HT-29 (cell line): ENCODE measurements around the gene DRICH1. TPM values are rescaled to one million over a fixed set of nuclear protein-coding genes. Genes with fewer than 3 reads are reported as not detected.
A peak's percentile ranks its signal among the peaks of the same experiment; 100 is the strongest.
"Not testable (repeated sequence)": the region's sequence is repeated elsewhere in the genome, so short reads cannot be mapped to it uniquely, and the experiment has no call there.

ENCODE experiments used
- DNase-seq: peaks from one replicate; pipeline ENCODE4 v3.0.0-alpha.2; 2015; ENCODE audit warnings: low spot score
- total RNA-seq: library from RNA; depleted of rRNA; stranded (reverse); fragments of >200 nt; shearing (Covaris generic); gene quantifications from 2 replicates; pipeline ENCODE4 v1.2.3, GENCODE V29; 2014

DRICH1 gene
- total RNA-seq, 1 experiment from 2014 or later, result not detected

DNA sequence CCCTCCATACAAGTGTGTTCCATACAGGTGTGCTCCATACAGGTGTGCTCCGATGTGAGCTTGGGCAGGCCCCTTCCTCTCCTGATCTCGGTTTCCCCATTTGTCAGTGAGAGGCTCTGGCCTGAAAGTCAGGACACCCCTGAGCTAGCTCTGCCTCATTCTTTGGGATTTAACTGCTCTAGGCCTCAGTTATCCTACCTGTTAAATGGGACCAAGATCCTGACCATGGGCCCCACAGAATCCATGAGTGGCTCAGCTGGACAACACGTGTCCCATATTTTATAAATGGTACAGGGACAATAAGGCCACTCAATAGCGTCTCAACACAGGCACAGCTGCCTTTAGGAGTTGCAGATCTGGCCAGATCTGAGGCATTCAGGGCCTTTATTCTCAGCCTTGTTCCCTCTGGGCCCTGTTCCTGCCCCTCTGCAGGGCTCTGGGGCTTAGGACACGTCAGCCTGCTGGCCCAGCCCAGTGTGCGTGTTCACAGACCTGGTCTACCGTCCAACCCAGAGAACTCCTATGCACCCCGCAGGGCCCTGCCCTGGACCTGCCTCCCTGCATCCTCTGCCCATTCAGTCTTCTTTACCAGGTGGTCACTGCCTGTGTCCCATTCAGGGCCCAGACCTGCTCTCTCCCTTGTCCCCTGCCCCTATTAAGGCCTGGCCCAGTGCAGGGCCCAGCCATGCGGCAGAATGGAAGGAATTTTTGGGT is 33.2 kb downstream of the DRICH1 start:
- DNase-seq, result no peak

DNA sequence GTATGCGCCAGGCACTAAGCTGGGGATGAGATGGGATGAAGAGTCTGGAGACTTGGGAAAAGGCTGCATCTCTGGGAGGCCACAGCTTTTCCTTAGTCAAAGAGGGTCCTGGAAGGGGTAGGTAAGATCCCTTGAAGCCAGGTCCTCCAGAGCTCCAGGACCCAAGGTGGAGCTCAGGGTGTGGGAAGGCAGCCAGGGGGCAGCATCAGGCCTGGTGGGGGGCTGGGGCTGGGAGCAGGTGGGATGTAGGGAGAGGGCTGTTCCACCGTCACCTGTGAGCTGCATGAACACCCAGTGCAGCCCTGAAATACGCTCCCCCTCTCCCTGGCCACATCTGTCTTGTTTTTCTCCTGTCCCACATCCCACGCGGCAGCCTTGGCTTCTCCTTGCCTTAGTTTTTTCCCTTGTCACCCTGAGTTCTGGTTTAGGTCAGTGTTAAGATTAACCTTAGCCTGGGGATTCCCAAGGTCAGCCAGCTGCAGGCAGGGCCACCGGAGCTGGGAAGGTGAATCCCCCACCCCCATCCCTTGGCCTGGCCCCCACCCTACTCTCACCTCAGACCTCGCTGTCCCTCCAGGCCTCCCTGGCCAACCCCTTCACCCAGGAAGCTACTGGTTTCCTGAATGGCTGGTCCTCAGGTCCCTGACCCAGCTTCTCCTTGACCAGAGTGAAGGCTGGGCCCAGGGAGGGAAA is 34.4 kb downstream of the DRICH1 start:
- not testable (repeated sequence) for DNase-seq

DNA sequence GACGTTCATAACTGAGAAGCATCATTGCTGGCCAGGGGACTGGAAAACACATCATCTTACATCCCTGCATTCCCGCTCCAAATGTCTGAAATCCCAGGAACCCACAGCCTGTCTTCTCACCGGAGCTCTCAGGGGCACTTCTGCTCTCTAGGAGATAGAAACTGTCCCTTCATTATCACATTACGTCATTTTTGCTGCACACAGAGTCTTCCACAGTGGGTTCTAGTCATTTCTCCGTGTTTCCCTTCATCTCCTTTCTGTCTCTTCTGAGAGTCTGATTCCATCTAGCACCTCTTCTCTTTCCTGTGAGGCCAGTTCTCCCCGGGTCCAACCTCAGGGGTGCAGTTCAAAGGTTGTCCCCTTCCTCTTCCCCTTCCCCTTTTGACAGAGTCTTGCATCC is 36.2 kb downstream of the DRICH1 start:
- not testable (repeated sequence) for DNase-seq

DNA sequence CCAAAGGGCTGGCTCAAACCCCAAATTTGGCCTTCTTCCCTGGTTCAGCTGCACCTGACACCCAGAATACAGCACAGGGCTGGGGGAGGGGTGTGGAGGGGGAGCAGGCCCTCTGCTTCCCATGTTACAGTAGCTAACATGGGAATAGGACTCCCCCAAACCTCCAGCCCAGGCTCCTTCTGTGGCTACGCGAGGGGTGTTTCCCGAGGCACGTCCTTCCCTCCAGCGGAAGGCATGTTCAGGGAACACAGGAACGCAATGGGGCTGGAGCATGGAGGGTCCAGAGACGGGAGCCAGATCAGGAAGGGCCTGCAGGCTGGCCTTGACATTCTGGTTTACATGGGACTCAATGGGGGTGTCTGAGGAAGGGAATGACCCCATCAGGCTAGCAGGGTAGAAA is 40.3 kb downstream of the DRICH1 start:
- no peak for DNase-seq

DNA sequence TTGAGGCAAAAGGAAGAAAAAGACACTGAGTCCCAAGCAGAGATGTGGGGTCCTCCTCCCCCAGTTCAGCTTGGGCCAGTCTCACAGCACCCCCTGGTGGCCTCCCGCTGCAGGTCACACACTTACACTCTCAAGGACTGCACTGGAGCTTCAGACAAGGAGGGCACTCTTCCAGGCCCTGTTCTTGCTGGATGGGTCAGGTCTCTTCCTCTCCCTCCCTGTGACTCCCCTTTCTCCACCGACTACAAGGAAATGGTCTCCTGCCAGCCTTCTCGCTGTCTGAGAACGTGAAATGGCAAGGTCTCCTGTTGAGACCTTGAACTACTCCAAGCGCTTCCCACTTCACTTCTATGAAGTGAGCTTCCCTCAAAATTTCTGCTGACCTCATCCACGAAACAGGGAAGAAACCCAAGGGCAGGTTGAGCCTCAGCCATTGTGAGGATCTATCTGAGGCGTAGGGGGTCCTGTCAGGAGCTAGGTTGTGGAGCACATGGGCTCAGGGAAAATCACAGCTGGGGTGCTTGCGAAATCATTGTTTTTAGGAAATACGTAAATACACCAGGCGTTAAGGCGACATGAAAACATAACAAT is 40.8 kb downstream of the DRICH1 start:
- DNase-seq, result peak; percentile 49

DNA sequence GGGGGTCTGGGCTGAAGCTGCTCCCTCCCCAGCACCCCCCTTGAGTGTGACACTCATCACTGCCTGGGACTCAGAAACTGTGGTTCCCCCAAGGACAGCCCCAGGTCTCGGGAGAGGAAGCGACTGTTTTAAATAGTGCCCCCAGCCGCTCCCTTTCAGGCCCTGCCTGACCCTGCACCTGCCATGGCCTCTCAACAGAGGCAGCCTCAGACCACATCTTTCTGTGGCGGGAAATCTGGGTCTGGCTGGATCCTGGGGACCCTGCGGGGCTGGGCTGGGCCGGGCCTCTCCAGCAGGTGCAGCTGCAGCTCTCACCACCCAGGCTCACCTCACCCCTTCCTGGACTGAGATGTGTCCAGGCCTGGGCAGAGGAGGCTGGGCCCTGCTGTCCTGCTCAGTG is 48.3 kb downstream of the DRICH1 start:
- no peak for DNase-seq

DNA sequence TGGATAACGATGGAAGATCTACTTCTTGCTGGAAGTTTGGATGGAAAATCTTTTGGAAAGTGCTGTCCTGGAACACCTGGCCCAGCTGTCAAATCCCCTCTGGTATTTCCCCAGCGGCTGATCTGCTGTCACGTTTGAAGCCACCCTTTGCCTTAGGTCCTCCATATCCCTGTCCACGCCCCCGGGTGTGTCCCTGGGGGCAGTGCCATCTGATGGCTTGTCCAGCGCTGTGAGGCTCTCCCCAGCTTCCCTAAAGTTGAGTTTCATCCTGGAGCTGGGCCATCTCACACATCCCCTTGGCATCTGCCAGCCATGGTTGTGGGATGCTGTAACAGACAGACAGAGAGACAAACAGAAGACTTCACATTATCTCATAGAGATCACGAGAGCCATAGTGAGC is 49.0 kb downstream of the DRICH1 start:
- no peak for DNase-seq

DNA sequence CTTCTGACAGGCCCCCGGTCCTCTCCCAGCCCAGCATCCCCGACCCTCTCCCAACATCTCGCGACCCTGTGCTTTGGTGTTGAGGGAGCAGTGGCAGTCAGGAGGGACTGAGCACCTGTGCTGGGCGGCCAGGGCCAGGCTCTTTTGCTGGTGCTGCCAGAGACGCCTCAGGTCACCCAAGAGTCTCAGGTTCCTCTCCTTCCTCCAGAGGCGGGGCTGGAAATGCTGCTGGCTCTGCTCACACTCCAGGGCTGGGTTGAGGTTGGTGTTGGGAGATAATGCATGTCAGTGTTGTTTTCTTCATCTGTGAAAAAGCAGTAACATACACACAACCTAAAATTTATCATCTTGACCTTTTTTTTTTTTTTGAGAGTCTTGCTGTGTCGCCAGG is 50.9 kb downstream of the DRICH1 start:
- no peak for DNase-seq

DNA sequence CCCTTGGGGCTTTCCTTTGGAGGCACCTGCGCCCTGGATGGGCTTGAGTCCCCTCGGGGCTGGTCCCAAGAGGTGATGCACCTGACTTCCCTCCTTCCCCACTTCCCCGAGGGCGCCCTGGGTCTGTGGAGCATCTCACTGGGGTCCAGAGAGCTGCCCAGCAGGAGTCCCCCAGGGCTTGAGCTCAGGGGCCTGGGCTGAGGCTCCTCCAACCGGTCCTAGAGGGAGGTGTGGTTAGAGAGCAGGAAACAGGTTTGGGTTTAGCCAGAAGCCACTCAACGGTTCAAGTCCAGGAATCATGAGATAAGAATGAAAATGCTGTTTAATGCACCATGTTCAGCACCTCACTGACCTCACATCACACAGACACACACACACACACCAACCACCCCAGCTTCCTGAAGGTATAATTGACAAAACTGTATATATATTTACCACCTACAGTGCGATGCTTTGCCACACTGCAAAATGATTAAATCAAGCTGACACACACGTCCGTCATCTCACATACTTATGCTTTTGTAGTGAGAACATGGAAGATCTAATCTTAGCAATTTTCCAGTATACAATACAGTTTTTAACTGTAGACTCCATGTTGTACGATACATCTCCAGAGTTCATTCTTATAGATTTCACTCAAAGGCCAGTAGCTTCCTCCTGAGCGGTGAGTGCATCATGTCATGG is 51.4 kb downstream of the DRICH1 start:
- no peak for DNase-seq

DNA sequence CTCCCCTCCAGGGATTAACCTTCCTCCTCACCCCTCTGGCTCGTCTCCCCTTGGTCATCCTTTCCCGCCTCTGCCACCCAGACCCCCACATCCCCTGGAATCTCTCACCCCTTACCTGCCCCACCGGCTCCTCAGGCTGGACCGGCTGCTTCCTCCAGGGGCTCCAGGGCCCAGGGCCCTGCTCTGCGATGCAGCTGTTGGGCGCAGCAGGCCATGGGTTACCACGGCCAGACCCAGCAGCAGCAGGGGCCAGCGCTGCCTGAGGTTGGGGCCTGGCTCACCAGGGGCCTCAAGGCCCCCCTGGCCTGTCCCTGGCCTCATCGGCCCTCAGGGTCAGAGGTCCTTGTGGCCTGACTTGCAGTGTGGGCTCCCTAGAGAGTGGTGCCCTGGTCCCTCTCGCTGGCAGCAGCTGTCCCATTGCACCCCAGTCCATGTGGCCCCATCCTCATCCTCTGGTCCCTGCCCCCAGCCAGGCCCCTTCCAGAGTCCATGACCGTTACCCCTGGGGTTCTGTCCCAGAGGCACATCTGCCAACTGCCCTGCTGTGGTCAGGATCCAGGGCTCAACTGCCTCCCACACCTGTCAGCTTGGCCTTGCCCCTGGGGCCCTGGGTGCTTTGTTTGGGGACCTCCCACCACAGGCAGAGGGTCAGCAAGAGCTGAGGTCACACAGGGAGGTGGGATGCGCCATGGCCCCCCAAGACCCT is 52.1 kb downstream of the DRICH1 start, which contains the start of gene IGLL1:
Gene IGLL1 (minus strand): TSS at position 421 of the 706 bp plus-strand sequence. CDS start 100 bp downstream, at position 321.
- DNase-seq, result no peak

DNA sequence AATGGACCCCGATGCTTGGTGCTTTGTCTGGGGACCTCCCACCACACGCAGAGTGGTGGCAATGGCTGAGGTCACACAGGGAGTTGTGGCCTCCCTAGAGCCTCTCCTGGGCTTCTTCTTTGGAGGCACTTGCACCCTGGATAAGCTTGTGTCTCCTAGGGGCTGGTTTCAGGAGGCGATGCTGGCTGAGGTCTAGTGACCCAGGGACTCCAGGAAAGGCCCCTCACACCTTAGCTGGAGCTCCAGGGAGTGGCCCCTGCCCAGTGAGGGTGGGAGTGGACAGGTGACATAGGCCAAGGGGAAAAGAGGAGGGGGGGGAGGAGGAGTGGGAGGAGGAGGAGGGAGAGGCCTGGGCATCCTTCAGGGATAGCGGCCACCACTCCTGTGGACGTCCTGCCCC is 52.8 kb downstream of the DRICH1 start:
- no peak for DNase-seq

DNA sequence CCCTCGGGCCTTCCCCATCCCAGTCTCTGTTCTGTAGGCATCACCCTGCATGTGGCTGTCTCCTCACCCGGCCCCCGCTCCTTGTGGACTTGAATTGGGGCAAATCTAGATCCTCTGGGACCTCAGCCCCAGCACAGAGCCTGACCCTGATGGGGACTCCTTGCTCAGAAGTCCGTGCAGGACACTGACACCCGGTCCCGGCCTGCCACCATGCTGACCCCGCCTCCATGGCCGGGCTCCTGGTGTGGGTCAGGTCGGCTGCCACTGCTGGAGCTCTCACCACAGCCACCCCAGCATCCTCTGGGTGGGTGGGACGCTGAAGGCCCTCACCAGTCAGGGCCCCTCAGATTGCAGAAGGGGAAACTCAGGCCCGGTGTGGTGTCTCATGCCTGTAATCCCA is 53.8 kb downstream of the DRICH1 start:
- DNase-seq, result no peak

DNA sequence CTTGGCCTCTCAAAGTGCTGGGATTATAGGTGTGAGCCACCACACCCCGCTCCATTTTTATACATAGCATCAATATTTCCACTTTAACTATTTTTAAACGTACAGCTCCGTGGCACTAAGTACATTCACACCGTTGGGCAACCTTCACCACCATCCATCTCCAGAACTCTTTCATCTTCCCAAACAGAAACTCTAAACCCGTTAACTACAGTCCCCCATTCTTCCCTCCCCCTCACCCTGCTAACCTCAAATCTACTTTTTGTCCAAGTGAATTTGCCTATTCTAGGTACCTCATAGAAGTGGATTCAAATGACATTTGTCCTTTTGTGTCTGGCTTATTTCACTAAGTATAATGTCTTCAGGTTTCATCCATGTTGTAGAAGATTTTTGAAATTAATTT is 55.4 kb downstream of the DRICH1 start:
- DNase-seq, result no peak

DNA sequence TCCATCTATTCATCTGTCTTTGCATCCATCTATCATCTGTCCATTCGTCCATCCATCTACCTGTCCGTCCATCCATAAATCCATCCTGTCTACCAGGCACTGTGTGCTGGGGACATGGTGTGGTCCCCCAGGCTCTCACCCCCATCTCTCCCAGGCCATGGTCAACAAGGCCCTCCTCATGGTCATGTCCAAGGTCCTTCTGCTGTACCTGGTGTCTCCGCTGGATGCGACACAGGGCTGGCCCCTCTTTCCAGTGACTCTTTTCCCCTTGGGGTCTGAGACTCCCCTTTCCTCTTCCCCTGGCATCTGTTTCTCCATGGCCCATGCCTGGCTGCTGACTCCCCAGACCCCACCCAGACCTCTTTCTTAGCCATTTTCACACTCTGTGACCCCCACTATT is 56.5 kb downstream of the DRICH1 start:
- DNase-seq, result no peak

DNA sequence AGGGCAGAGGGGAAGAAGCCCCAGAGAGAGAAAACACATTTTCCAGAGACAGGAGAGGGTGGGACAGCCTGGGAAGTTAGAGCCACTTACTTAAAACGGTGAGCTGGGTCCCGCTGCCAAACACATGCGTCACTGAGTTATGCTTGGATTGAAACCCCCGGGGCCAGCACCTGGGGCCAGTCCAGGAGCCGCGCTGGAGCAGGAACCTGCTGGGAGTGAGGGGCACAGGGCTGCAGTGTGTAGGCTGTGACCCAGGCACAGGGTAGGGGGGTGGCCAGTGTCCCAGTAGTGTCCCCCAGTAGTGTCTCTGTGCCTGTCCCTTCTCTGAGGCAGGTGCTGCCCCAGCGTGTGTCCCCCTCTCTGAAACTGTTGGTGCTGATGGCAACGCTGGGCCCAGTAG is 57.2 kb downstream of the DRICH1 start:
- DNase-seq, result no peak

DNA sequence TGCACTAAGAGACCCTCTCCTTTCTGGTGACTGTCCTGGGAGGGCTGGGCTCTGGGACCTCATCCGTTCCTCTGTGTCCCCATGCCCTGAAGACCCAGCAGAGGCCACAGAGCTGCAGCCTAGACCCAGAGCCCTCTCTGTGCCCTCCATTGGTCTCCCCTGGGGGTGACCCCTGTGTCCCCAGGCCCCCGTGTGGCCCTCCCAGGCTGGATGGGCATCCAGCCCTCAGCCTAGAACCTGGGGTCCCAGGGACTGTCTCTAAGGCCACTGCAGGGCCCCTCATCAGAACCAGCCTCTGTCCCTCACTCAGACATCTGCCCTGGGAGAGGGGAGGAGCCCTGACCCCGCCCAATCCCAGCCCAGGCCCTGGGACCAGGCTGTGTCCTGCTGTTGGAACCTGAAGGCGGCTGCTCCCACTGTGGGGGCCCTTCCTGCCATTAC is 57.7 kb downstream of the DRICH1 start:
- DNase-seq, result no peak

DNA sequence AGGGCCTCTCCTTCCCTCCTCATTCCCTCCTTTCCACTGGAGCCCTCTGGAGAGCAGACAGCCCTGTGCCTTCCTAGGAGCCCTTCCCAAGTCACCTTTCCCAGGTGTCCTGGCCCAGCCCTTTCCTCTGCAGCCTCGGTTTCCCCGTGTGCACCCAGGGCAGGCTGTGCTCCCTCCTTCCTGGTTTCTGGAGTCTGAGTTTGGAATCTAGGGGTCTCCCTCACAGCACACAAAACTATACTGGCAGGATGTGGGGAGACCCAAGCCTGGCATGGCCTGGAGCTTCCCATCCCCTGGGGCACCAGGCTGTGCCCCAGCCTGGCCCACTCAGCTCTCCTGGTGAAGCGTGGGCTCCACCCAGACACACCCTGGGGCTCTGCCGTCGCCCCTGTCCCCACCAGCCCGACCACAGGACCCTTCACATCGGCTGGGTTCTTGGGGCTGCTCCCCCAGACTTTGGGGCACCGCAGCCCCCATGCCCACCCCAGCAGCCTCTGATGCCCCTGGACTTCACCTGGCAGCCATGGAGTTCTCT is 58.4 kb downstream of the DRICH1 start:
- DNase-seq, result not testable (repeated sequence)

DNA sequence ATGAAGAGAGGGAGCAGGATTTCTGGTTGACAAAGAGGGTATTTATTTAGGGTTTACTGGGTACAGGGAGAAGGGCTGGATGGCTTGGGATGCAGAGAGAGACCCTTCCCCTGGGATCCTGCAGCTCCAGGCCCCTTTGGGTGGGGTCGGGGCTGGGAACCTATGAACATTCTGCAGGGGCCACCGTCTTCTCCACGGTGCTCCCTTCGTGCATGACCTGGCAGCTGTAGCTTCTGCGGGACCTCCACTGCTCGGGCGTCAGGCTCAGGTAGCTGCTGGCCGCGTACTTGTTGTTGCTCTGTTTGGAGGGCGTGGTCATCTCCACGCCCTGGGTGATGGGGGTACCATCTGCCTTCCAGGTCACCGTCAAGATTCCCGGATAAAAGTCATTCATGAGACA is 59.0 kb downstream of the DRICH1 start:
- DNase-seq, result not testable (repeated sequence)

DNA sequence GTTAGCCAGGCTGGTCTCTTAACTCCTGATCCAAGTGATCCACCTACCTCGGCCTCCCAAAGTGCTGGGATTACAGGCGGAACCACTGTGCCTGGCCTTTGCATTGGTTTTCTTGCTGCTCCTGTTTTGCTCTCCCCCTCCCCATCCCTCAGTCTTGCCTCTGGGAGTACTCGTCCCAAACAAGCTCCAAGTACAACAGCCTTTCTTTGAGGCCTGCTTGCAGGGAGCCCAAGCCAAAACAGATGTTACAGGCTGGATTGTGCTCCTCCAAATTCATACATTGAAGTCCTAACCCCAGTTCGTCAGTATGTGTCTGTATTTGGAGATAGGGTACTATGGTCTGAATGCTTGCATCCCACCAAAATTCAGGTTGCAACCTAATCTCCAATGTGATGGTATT is 60.6 kb downstream of the DRICH1 start:
- DNase-seq, result no peak

DNA sequence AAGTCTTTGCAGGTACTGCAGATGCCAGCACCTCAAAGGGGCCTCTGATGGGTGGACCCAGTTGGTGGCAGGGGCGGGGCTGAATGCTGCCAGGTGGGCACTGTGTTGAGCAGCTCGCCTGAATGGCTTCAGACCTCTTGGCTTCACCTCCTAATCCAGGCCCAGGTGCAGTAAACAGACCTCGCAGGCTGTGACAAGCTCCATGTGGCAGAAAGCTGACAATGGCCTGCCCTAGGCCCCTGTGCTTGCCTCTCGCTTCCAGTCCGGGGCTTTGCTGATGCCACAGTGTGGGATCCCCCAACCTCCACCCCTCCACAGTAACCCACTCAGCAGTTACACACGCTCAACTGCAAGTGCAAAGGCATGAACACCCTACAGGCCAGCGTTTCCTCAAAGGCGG is 61.4 kb downstream of the DRICH1 start:
- DNase-seq, result no peak

DNA sequence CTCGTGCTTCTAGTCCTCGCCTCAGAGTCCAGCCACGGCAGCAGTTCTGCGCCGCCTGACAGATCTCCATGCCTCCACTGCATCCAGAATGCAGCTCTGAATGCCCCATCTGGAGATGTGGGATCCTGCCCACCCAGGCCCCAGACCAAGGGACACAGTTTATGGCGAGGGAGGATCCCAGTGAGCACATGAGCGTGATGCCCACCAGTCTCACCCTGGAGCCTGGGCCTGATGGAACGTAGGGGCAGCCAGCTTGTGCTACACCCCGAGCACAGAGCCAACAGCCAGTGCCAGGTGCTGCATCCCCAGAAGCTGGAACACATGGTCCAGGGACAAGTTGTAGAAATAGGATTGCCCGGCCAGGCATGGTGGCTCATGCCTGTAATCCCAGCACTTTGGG is 62.4 kb downstream of the DRICH1 start:
- DNase-seq, result no peak
